NT2/D1 (cell line): ENCODE data around the gene UBE3D.

Experiments
- DNase-seq: peaks from one replicate; pipeline ENCODE4 v3.0.0-alpha.2; 2011; ENCODE audit warnings: low read depth, low spot score
- H3K27me3 ChIP-seq: 2 replicates; pipeline ENCODE4 v1.6.0; 2011; ENCODE audit warnings: mild to moderate bottlenecking; ENCODE audit not compliant: insufficient read length, insufficient read depth
- H3K36me3 ChIP-seq: 2 replicates; pipeline ENCODE4 v1.6.1; 2011; ENCODE audit warnings: mild to moderate bottlenecking, low read length, mixed read lengths; ENCODE audit not compliant: insufficient read depth, insufficient read length
- H3K4me1 ChIP-seq: 2 replicates; pipeline ENCODE4 v1.5.1; 2011; ENCODE audit not compliant: insufficient read depth, insufficient read length
- H3K4me3 ChIP-seq: 2 replicates; pipeline ENCODE4 v1.5.1; 2011; ENCODE audit warnings: low read depth; ENCODE audit not compliant: insufficient read length
- H3K9ac ChIP-seq: 2 replicates; pipeline ENCODE4 v1.6.0; 2011; ENCODE audit warnings: low read depth; ENCODE audit not compliant: insufficient read length
- H3K9me3 ChIP-seq: 2 replicates; pipeline ENCODE4 v1.5.1; 2011; ENCODE audit warnings: mild to moderate bottlenecking, low read length; ENCODE audit not compliant: insufficient read depth
- SUZ12 ChIP-seq: IDR thresholded peaks from 2 replicates; pipeline ENCODE4 v1.6.1; 2011; ENCODE audit not compliant: insufficient read length, insufficient read depth; ENCODE audit errors: extremely low read depth
- YY1 ChIP-seq: IDR thresholded peaks from 2 replicates; pipeline ENCODE4 v1.6.1; 2011; ENCODE audit not compliant: insufficient read length, insufficient read depth
- ZNF274 ChIP-seq: IDR thresholded peaks from 2 replicates; pipeline ENCODE4 v1.6.1; 2011; ENCODE audit warnings: mild to moderate bottlenecking, low read depth, low read length

UBE3D gene

DNA sequence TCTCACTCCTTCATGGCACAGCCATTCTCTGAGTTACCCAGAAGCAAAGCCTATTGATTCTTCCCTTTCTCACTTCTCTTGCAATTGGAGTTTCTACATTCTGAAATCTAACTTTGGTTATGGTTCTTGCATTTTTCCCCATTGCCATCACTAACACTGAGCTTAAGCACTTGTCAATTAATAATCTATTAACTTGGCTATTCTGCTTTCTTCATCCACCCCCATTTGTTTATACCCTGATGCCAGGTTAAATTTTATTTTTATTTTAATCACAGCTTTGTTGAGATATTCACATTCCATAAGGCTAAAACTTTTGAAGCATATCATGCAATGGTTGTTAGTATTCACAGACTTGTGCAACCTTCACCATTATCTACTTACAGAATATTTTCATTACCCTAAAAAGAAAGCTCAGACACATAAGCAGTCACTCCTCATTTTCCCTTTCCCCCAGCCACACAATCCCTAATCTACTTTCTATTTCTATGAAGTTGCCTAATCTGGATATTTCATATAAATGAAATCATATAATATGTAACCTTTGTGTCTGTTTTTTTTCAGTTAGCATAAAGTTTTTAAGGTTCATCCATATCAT is 222.3 kb downstream of the UBE3D start:
- Histone ChIP-seq H3K27me3 (no peaks in the 10 kb centered on the region), H3K36me3 (no peaks in the 10 kb centered on the region), H3K4me1 (no peaks in the 10 kb centered on the region), H3K9me3 (no peaks in the 10 kb centered on the region), H3K9ac (no peak overlapping the region), H3K4me3 (no peak overlapping the region)
- DNase-seq: no peak
- TF ChIP-seq SUZ12 (no peak), ZNF274 (no peak), YY1 (no peak)

DNA sequence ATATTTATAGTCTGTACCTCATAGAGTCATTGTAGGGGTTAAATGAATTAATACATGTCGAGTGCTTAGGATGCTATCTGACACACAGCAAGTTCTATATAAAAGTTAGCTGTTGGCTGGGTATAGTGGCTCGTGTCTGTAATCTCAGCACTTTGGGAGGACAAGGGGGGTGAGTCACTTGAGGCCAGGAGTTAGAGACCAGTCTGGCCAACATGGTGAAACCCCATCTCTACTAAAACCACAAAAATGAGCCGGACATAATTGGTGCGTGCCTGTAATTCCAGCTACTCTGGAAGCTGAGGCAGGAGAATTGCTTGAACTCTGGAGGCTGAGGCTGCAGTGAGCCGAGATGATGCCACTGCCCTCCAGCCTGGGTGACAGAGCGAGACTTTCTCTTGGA is 222.9 kb downstream of the UBE3D start:
- no peaks in the 10 kb centered on the region for H3K4me1 ChIP-seq
- no peak overlapping the region for H3K4me3 ChIP-seq
- no peaks in the 10 kb centered on the region for H3K27me3 ChIP-seq
- H3K9me3 ChIP-seq: no peaks in the 10 kb centered on the region
- no peaks in the 10 kb centered on the region for H3K36me3 ChIP-seq
- H3K9ac ChIP-seq: no peak overlapping the region
- no peak for TF ChIP-seq ZNF274
- no peak for TF ChIP-seq YY1
- TF ChIP-seq SUZ12: no peak
- no peak for DNase-seq
